Spleen (tissue), 11 donors: ENCODE measurements around the gene PRKCQ. TPM values are rescaled to one million over a fixed set of nuclear protein-coding genes. Genes with fewer than 3 reads are reported as not detected.

Source experiments
- DNase-seq: peaks from one replicate; pipeline ENCODE4 v3.0.0-alpha.2; 2020
- H3K27ac ChIP-seq, 8 donors: fragments of 200-600 bp; sonication (generic) in 7 of 8; 1 replicate in 4 of 8; 2 replicates in 4 of 8; pipeline versions ENCODE4 v1.5.0 to v1.8.0; 2016 to 2021; ENCODE audit warnings: inconsistent platforms in 4 of 8, mild to moderate bottlenecking in 4 of 8, moderate library complexity in 1 of 8
- H3K27me3 ChIP-seq, 7 donors: fragments of 200-600 bp; sonication (generic) in 6 of 7; replicated peaks in 1 of 7; 1 replicate in 4 of 7; 2 replicates in 3 of 7; pipeline versions ENCODE4 v1.5.0 to v1.8.0; 2016 to 2021; ENCODE audit warnings: inconsistent platforms in 3 of 7, mild to moderate bottlenecking in 1 of 7
- H3K36me3 ChIP-seq, 6 donors: fragments of 200-600 bp; sonication (generic) in 5 of 6; 1 replicate in 4 of 6; 2 replicates in 2 of 6; pipeline versions ENCODE4 v1.5.0 to v1.8.0; 2016 to 2021; ENCODE audit warnings: inconsistent platforms in 2 of 6
- H3K4me1 ChIP-seq, 6 donors: fragments of 200-600 bp; sonication (generic) in 5 of 6; 1 replicate in 3 of 6; 2 replicates in 3 of 6; pipeline versions ENCODE4 v1.5.0 to v1.8.0; 2016 to 2021; ENCODE audit warnings: inconsistent platforms in 3 of 6
- H3K4me3 ChIP-seq, 8 donors: fragments of 200-600 bp; sonication (generic) in 7 of 8; 1 replicate in 4 of 8; 2 replicates in 4 of 8; pipeline versions ENCODE4 v1.5.0 to v1.8.0; 2016 to 2021; ENCODE audit warnings: inconsistent platforms in 4 of 8, mild to moderate bottlenecking in 4 of 8, moderate library complexity in 2 of 8
- H3K9me3 ChIP-seq, 8 donors: fragments of 200-600 bp; sonication (generic) in 7 of 8; 1 replicate in 4 of 8; 2 replicates in 4 of 8; pipeline versions ENCODE4 v1.5.0 to v1.8.0; 2016 to 2021; ENCODE audit warnings: inconsistent platforms in 4 of 8
- POLR2A ChIP-seq, 3 donors: fragments of 450-650 bp; IDR thresholded peaks; one replicate each; pipeline ENCODE4 v1.5.1; 2017; ENCODE audit warnings: antibody characterized with exemption in 3 of 3, mild to moderate bottlenecking in 1 of 3
- POLR2AphosphoS5 ChIP-seq, 3 donors: sonication (generic); formaldehyde crosslinking; IDR thresholded peaks; one replicate each; pipeline ENCODE4 v1.5.1; 2017; ENCODE audit warnings: antibody characterized with exemption in 3 of 3
- WGBS, 5 donors: extraction: QIAGEN DNeasy Blood & Tissue Kit in 3 of 5; methylation state at CpG; one replicate each; pipeline versions ENCODE4 v1.1.5 to v1.1.7; 2013 to 2018; 5-methylcytosine and 5-hydroxymethylcytosine counted together
- intact Hi-C: fragments of 100-400 bp; cut with DNase I; formaldehyde crosslinking; loops from one replicate; pipeline ENCODE4 v1.15.0; 2023; ENCODE audit warnings: low total_unique reads
- polyA plus RNA-seq, 3 donors: library from polyadenylated mRNA; stranded (reverse); fragments of 200-250 nt; gene quantifications; one replicate each; pipeline ENCODE4 v1.2.1, GENCODE V29; 2013
- total RNA-seq, 7 donors: library from RNA; depleted of rRNA in 3 of 7; stranded (reverse); fragments of >200 nt in 3 of 7; fragmentation: NEBNext Ultra II Directional in 4 of 7; extraction: Animal tissue kit (Norgen Biotek cat#: 25700) in 4 of 7; gene quantifications; one replicate each; pipeline versions ENCODE4 v1.1.0 to v1.2.1, GENCODE V29; 2016 to 2021
- TF ChIP-seq, protein P1 (sequence below), 11 experiments: fragments of 200-600 bp in 7 of 11; fragments of 450-650 bp in 4 of 11; sonication (generic) in 4 of 11; IDR thresholded peaks in 8 of 11; conservative IDR thresholded peaks in 3 of 11; 1 replicate in 7 of 11; 2 replicates in 4 of 11; pipeline versions ENCODE4 v1.4.0 to v1.8.0; 2016 to 2021; ENCODE audit warnings: antibody characterized with exemption in 11 of 11, inconsistent platforms in 4 of 11, mild to moderate bottlenecking in 1 of 11
- donor health status: healthy with polysubstance abuse.
- donor health status: DM: no; HTN: no; CAD: no; lungs with moderate emphysema.
- donor health status: DM: no; HTN: no; CAD: no.
- donor health status: Bipolar disorder and iron deficiency.
- donor health status: healthy.
- donor health status: DM: no; HTN: no; CAD: no.
- donor health status: DM: yes; HTN: yes; CAD: no.

Gene PRKCQ
- total and polyA plus RNA-seq, 10 donors, result 2.1 to 11.8 (median 8.1) TPM

DNA sequence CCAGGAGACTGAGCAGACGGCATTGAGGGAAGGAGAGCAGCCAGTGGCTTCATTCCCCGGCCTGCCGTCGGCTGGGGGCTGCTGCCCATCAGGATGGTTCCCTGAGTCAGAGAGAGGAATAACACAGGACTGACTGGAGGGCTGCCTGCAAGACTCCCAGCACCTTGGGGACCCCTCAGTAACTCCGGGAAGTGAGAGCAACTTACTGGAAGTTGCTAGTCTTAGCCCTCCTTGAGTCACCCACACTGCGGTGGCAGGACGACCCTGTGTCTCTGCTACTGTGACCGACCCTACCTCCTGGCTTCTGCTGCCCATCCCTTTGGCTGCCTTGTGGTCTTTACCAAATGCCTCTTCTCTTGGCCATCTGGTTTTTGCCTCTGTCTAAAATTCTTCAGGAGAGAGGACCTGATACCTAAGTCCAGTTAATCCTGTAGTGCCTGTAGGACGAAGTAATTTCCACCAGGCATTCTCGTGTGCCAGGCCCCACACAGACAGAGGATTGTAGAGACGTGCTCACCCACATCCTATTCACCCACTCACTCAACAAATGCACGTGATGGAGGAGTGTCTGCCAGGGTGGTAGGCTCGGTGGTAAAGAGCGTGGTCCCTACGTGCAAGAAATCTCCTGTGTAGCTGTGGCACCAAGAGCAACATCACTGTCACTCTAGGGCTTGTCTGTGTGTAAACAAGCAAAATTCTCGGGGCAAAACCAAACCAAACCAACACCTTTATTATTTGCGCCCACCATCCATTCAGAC is 156.5 kb downstream of the PRKCQ start:
- TF ChIP-seq, protein P1, sequence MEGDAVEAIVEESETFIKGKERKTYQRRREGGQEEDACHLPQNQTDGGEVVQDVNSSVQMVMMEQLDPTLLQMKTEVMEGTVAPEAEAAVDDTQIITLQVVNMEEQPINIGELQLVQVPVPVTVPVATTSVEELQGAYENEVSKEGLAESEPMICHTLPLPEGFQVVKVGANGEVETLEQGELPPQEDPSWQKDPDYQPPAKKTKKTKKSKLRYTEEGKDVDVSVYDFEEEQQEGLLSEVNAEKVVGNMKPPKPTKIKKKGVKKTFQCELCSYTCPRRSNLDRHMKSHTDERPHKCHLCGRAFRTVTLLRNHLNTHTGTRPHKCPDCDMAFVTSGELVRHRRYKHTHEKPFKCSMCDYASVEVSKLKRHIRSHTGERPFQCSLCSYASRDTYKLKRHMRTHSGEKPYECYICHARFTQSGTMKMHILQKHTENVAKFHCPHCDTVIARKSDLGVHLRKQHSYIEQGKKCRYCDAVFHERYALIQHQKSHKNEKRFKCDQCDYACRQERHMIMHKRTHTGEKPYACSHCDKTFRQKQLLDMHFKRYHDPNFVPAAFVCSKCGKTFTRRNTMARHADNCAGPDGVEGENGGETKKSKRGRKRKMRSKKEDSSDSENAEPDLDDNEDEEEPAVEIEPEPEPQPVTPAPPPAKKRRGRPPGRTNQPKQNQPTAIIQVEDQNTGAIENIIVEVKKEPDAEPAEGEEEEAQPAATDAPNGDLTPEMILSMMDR (IDR thresholded peaks at IDR 0.05 in 8 of 11, conservative IDR thresholded peaks at IDR 0.05 in 3 of 11), result no peak
- no peak for TF ChIP-seq POLR2A (IDR thresholded peaks at IDR 0.05)
- TF ChIP-seq POLR2AphosphoS5 (IDR thresholded peaks at IDR 0.05), result no peak

DNA sequence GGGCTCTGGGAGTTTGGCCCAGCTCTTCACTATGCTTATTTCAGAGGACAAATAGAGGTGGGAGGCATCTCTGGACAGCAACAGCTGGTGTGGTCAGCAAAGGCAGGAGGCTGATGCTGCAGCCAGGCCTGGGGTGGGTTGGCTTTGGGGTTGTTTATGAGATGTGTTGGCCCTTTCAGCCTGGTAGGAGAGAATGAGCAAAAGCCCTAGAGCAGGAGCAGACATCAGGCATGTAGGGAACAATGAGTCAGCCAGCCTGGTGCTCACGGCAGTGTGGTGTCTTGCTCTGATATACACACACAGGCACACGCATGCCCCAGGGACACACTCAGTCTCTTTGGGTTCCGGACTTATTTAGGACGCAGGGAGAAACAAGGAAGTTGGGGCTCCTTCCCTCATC is 157.1 kb downstream of the PRKCQ start:
- DNase-seq, result no peak
- WGBS, 5 donors, result 84 to 91% (median 88%) methylated on average over 4 of the region's 4 CpGs
- H3K36me3 ChIP-seq, result peaks cover 0 to 12% (median 0%) of the 10 kb centered on the region in 6 donors
- H3K4me3 ChIP-seq, result no peak overlapping the region
- H3K4me1 ChIP-seq, result no peaks in the 10 kb centered on the region
- TF ChIP-seq POLR2AphosphoS5 (IDR thresholded peaks at IDR 0.05), result no peak
- TF ChIP-seq, protein P1 (IDR thresholded peaks at IDR 0.05 in 8 of 11, conservative IDR thresholded peaks at IDR 0.05 in 3 of 11), result no peak
- no peak for TF ChIP-seq POLR2A (IDR thresholded peaks at IDR 0.05)
- no peak overlapping the region for H3K27ac ChIP-seq
- no peaks in the 10 kb centered on the region for H3K9me3 ChIP-seq
- H3K27me3 ChIP-seq, result no peaks in the 10 kb centered on the region
- intact Hi-C loops, result no loop called here

More for the DNA sequence above, 156.5 kb downstream of the PRKCQ start:
- no peaks in the 10 kb centered on the region for H3K4me1 ChIP-seq
- peaks cover 0 to 16% (median 0%) of the 10 kb centered on the region in 6 donors for H3K36me3 ChIP-seq
- no peak overlapping the region for H3K4me3 ChIP-seq
- no peaks in the 10 kb centered on the region for H3K9me3 ChIP-seq
- WGBS, 5 donors, result 83 to 89% (median 87%) methylated on average over 13 to 17 of the region's 17 CpGs
- DNase-seq, result no peak
- intact Hi-C loops, result no loop called here
- no peak overlapping the region for H3K27ac ChIP-seq
- H3K27me3 ChIP-seq, result no peaks in the 10 kb centered on the region

- H3K4me1 ChIP-seq, result no peaks in the 10 kb centered on the region
- WGBS, 5 donors, result 76 to 94% (median 80%) methylated on average over 2 of the region's 2 CpGs
- intact Hi-C loops, result loop anchor here (5.0 kb wide), 1 partner anchor 264 kb away; no protein-coding TSS in a partner anchor
Observed at GRCh38 chr10:6418613-6419216, 161.4 kb downstream of the PRKCQ start.

More at GRCh38 chr10:6418613-6419216, 161.4 kb downstream of the PRKCQ start:
- DNase-seq, result no peak
- Histone ChIP-seq H3K27ac (no peak overlapping the region), H3K36me3 (no peaks in the 10 kb centered on the region), H3K9me3 (no peaks in the 10 kb centered on the region), H3K4me3 (no peak overlapping the region), H3K27me3 (no peaks in the 10 kb centered on the region)
- TF ChIP-seq, protein P1 (IDR thresholded peaks at IDR 0.05 in 8 of 11, conservative IDR thresholded peaks at IDR 0.05 in 3 of 11), result no peak
- TF ChIP-seq POLR2AphosphoS5 (IDR thresholded peaks at IDR 0.05), result no peak
- TF ChIP-seq POLR2A (IDR thresholded peaks at IDR 0.05), result no peak
